VCaP (cell line): Measurements from ENCODE around the gene PHF21B.

Experiments used
- H3K27ac ChIP-seq: fragments of 450-650 bp; 2 replicates; pipeline ENCODE4 v1.5.1; 2017
- TF ChIP-seq, protein P1 (sequence below): fragments of 450-650 bp; conservative IDR thresholded peaks from 2 replicates; pipeline ENCODE4 v1.5.1; 2017; ENCODE audit warnings: mild to moderate bottlenecking, moderate library complexity

The PHF21B gene

DNA sequence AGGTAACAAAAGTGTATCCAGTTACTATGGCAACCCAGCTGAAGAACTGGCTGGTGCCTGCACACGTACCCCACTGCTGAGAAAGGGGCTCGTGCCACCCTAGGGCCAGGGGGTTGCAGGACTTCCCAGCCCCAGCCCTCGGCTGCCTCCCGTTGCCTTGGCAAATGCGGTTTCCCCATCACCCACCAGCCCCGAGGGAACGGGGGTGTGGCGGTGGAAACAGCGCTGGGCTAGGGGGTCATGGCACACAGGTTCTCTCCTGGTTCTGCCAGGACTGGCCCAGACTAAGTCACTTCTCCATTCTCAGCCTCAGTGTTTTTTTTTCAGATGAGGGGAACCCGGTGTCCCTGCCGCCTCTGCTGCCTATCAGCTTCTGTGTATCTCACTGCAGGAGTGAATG lies 27.9 kb downstream of the PHF21B start:
- TF ChIP-seq, protein P1, sequence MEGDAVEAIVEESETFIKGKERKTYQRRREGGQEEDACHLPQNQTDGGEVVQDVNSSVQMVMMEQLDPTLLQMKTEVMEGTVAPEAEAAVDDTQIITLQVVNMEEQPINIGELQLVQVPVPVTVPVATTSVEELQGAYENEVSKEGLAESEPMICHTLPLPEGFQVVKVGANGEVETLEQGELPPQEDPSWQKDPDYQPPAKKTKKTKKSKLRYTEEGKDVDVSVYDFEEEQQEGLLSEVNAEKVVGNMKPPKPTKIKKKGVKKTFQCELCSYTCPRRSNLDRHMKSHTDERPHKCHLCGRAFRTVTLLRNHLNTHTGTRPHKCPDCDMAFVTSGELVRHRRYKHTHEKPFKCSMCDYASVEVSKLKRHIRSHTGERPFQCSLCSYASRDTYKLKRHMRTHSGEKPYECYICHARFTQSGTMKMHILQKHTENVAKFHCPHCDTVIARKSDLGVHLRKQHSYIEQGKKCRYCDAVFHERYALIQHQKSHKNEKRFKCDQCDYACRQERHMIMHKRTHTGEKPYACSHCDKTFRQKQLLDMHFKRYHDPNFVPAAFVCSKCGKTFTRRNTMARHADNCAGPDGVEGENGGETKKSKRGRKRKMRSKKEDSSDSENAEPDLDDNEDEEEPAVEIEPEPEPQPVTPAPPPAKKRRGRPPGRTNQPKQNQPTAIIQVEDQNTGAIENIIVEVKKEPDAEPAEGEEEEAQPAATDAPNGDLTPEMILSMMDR: no peak
- no peak overlapping the region for H3K27ac ChIP-seq

GRCh38 chr22:44979154-44979553 lies 30.7 kb downstream of the PHF21B start:
- H3K27ac ChIP-seq: no peak overlapping the region
- TF ChIP-seq, protein P1: no peak

GRCh38 chr22:44975427-44976262 lies 34.2 kb downstream of the PHF21B start:
- peak overlapping the region; percentile 80 for H3K27ac ChIP-seq
- TF ChIP-seq, protein P1: peak; percentile 87

GRCh38 chr22:44974454-44974853 lies 35.4 kb downstream of the PHF21B start:
- TF ChIP-seq, protein P1: no peak
- H3K27ac ChIP-seq: peak overlapping the region; percentile 80

DNA sequence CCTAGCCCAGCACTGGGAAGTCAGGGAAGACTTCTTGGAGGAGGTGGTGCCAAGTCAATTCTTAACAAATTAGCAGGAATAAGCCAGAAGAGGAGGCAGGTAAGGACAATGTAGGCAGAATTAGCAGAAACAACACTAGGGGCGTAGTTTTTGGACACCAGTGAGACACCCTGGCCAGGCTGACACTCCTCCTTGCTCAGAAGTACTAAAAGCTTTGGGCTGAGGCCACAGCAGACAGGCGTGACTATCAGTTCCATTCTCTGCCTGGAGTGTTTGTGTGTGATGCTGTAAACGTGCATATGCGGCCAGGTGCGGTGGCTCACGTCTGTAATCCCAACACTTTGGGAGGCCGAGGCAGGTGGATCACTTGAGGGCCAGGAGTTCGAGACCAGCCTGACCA lies 36.0 kb downstream of the PHF21B start:
- H3K27ac ChIP-seq: peak overlapping the region; percentile 80
- TF ChIP-seq, protein P1: no peak

- TF ChIP-seq, protein P1: no peak
- peak overlapping the region; percentile 80 for H3K27ac ChIP-seq
Measured at GRCh38 chr22:44972363-44973083, 37.3 kb downstream of the PHF21B start.

- TF ChIP-seq, protein P1: no peak
- peak overlapping the region; percentile 80 for H3K27ac ChIP-seq
Measured at GRCh38 chr22:44971651-44972362, 38.0 kb downstream of the PHF21B start.
